ENCODE results near the gene SMIM14. TPM values are rescaled to one million over a fixed set of nuclear protein-coding genes. Genes with fewer than 3 reads are reported as not detected.
A peak's percentile ranks its signal among the peaks of the same experiment; 100 is the strongest.
"Not testable (repeated sequence)": the region's sequence is repeated elsewhere in the genome, so short reads cannot be mapped to it uniquely, and the experiment has no call there.

SMIM14 gene
- polyA plus RNA-seq, 4 donors: 46.0 to 58.6 (median 54.0) TPM

DNA sequence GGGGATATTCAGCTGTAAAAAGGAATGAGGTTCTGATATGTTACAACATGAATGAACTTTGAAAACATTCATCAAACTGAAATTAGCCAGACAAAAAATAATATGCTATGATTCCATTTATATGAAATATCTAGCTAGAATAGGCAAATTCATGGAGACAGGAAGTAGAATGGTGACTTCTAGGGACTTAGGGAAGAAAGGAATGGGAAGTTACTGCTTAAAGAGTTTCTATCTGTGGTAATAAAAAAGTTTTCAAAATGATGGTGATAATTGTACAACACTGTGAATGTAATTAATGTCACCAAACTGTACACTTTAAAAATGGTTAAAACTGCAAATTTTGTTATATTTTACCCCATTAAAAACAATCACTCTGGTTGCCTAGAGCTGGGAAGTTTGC, 30.2 kb downstream of the SMIM14 start:
- DNase-seq (ENCODE audit: low read depth in 4 of 4, low spot score in 2 of 4): no peak

DNA sequence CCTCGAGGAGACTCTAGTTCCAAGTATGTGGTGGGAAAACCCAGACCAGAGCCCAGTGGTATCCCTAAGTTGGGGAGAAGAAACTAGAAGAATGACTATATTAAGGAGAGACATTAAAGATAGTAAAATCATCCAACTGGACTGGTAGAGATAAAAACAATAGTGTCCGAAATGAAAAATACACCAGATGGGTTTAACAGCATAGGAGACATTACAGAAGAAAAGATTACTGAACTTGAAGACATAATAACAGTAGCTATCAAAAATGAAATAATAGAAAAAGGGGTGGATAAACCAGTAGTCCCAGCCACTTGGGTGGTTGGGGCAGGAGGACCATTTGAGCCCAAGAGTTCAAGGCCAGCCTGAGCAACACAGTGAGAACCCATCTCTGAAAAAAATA, 31.9 kb downstream of the SMIM14 start:
- no peak for DNase-seq (ENCODE audit: low read depth in 4 of 4, low spot score in 2 of 4)

DNA sequence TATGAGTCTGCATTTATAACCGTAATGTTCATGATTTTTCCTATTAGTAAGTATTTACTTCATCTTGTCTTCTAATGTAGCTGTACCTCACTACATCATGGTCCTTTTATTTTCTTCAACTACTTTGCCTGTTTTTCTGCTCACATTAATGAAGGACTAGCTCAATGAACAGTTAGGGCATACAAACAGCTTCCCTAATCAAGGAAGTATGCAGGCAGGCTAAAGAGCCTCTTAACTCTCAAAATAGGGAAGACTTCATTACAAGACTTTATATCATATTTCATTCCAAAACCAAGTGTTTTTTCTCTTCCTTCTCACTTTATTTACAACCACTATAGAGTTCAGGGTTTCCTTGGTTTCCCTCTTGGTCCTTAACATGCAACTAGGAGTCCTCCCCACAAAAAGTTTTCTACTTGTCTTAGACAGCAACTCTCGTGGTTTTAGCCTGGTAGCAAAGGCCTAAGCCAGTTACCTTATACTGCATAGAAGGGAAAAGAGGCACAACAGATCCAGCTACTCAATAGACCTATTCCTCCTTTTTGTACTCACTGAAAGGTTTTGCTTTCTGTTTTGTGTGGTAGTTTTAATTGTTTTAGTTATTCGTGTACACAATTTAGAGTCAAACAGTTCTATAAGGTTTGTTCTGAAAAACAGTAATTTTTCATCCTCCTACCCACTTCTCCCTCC, 40.8 kb downstream of the SMIM14 start:
- DNase-seq (ENCODE audit: low read depth in 4 of 4, low spot score in 2 of 4): no peak

DNA sequence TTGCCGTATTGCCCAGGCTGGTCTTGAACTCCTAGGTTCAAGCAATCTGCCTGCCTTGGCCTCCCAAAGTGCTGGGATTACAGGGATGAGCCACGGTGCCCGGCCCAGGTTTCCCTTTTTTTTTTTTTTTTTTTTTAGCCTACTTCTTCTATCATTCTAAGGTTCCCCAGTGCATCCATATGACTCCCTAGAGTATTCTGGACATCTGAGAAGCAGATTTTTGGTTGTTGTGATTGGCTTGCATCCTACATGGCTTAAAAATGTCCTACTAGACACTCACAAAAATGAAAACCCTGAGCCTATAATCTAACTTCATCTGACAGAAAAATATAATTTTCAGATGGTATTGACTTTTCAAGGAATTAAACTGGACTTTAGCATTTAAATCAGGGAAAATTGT, 41.7 kb downstream of the SMIM14 start:
- no peak for DNase-seq (ENCODE audit: low read depth in 4 of 4, low spot score in 2 of 4)

DNA sequence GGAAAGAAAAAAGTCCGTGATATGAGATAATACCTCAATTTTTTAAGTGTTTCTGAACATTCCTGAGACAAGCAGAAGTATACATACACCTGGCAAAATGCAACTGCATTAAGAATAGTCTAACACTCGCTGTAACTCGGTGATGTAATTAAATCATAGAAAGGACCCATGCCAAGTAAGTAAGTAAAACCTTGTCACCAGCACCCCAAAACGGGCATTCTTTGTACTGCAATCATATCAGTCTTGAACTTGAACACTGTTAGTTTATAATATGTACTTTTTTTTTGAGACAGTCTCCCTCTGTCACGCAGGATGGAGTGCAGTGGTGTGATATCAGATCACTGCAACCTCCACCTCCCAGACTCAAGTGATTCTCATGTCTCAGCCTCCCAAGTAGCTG, 47.4 kb downstream of the SMIM14 start:
- no peak for DNase-seq (ENCODE audit: low read depth in 4 of 4, low spot score in 2 of 4)

DNA sequence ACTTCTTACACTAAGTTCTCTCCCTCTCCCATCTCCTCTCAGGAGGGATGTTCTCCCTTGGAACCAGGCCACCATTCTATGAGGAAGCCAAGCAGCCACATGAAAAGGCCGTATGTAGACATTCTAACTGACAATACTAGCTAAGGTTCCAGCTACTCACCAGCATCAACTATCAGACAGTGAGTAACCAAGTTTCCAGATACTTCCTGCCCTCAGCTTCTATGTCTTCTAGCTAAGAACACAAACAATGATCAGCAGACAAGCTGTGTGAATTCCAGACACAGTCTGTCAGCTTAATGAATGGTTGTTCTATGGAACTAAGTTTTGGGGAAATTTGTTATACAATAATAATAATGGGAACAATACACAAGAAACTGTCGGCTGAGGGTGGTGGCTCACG, 50.8 kb downstream of the SMIM14 start:
- DNase-seq (ENCODE audit: low read depth in 4 of 4, low spot score in 2 of 4): no peak

DNA sequence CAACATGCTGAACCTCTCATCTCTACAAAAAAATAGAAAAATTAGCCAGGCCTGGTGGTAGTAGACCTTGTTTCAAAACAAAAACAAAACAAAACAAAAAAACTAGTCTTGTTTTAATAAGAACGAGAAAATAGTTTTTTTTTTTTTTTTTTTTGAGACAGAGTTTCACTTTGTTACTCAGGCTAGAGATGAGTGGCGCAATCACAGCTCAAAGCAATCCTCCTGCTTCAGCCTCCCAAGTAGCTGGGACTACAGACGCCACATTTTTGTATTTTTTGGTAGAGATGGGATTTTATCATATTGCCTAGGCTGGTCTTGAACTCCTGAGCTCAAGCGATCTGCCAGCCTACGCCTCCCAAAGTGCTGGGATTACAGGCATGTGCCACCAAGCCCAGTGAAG, 63.7 kb downstream of the SMIM14 start:
- no peak for DNase-seq (ENCODE audit: low read depth in 4 of 4, low spot score in 2 of 4)

DNA sequence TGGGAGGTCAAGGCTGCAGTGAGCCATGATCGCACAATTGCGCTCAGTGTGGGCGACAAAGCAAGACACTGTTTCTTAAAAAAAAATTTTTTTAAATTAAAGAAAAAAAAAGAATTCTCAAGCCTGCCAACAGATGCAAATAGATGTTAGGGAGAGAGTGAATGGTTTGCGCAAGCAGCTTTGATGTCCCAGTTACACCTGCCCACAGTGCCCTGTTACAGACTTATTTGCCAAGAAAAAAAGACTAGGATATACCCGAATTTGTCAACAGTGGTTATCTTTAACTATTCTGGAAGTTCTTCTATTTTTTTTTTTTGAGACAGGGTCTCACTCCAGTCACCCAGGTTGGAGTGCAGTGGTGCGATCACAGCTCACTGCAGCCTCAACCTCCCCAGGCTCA, 67.2 kb downstream of the SMIM14 start:
- DNase-seq (ENCODE audit: low read depth in 4 of 4, low spot score in 2 of 4): no peak

DNA sequence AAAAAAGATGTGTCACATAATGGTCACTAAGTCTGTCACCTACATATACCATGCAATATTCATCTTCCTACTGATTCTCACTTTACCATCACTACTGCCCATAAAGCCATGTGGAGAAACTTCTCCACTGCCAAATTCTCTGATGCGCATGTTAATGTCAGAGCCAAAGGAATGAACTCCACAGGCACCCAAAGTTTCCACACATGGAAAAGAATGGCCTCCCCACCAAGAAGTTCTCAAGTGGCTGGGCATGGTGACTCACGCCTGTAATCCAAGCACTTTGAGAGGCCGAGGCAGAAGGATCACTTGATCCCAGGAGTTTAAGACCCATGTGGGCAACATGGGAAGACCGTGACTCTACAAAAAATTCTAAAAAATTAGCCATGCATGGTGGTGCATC, 67.6 kb downstream of the SMIM14 start:
- no peak for DNase-seq (ENCODE audit: low read depth in 4 of 4, low spot score in 2 of 4)

DNA sequence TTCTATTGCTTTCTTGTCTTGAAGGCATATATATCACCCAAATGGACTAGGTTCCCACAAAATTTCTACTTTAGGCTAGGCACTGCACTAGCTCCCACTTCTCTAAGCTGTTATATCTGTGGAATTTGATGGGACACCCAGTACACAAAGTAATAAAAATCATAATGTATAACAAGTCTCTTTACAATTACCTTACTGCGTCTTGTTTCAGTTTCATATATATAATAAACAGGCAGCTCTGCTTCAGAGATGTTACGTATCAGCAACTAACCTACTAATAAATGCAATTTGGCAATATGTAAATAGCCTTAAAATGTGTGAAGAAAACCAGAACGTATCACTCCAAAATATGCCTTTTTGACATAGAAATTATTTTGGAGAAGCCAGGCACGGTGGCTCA, 69.5 kb downstream of the SMIM14 start:
- no peak for DNase-seq (ENCODE audit: low read depth in 4 of 4, low spot score in 2 of 4)

DNA sequence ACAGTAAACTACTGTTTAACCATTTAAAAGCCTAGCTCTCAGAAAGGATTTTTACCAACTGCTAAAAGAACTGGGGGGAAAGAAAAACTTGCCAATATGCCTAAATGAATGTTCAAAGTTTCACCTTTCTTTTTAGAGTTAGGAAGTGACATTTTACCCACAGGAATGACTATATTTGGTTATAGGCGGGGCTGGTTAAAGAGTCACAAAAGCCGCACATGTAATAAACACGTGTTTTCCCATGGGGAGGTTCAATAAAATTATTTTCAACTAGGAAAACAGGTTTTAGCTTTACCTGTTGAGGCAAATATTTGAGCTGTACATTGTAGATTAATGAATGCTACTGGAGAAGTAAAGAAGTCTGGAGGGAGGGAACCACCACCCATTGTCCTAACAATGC, 69.9 kb downstream of the SMIM14 start:
- no peak for DNase-seq (ENCODE audit: low read depth in 4 of 4, low spot score in 2 of 4)

DNA sequence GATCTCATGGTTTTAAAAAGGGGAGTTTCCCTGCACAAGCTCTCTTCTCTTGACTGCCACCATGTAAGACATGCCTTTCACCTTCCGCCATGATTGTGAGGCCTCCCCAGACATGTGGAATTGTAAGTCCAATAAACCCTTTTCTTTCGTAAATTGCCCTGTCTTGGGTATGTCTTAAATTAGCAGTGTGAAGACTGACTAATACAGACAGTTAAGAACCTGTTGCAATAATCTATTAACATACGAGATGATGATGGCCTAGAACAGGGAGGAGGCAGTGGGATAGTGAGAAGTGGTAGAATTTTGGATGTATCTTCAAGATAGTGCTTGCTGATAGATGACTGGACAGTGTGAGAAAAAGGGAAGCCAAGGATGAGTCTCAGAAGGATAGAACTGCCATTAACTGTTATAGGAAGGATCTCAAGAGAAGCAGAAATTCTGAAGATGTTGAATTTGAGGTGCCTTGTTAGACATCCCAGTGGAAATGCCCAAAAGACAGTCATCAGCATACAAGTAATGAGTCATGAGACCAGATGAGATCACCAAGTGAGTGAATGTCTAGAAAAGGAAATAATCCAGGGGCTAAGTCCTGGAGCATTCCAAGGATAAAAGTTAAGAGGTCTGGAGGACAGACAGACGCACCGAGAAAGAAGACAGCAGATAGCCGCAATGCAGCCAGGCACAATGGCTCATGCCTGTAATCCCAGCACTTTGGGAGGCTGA, 72.6 kb downstream of the SMIM14 start:
- no peak for DNase-seq (ENCODE audit: low read depth in 4 of 4, low spot score in 2 of 4)

DNA sequence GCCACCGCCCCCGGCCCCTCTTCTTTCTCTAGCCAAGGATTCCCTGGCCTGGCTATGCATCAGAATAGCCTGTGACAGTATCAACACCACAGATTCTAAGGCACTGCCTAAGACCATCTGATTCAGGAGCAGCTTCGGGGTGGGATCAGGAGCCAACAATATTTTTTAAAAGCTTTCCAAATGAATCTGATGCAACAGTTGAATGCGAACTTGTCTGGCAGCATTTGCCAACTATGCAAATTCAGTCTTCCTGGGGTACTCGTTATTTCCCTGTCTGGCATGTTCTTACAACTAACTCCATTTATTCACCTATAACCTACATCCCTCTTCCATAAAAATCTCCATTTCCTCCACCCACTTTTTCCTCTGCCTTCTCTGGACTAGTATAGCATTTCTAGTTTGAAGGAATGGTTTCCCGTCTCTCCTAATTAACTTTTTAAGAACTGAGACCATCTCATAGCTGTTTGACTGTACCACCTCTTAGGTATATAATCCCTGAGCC, 75.3 kb downstream of the SMIM14 start:
- no peak for DNase-seq (ENCODE audit: low read depth in 4 of 4, low spot score in 2 of 4)

DNA sequence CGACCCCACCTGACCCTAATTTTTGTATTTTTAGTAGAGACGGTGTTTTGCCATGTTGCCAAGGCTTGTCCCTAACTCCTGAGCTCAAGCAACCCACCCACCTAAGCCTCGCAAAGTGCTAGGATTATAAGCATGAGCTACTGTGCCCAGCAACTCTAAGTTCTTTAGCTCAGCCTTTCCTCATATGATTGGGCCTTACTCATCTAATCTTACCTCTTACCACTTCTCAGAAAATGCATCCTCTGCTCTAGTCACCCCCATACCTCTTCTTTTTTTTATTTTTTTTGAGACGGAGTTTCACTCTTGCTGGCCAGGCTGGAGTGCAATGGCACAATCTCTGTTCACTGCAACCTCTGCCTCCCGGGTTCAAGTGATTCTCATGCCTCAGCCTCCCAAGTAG, 75.9 kb downstream of the SMIM14 start:
- DNase-seq (ENCODE audit: low read depth in 4 of 4, low spot score in 2 of 4): no peak

DNA sequence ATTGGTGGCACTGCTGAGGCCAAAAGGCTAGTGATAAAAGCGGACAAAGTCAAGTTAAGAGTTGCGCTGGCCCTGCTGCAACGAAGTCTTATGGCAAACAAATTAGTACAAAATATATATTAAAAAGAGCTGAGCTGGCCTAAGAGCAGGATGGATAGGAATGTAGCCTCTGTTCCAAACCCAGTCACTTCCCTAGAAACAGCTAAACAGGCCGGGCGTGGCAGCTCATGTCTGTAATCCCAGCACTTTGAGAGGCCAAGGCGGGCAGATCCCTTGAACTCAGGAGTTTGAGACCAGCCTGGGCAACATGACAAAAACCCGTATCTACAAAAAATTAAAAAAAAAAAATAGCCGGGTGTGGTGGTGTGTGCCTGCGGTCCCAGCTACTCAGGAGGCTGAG, 79.0 kb downstream of the SMIM14 start:
- no peak for DNase-seq (ENCODE audit: low read depth in 4 of 4, low spot score in 2 of 4)

DNA sequence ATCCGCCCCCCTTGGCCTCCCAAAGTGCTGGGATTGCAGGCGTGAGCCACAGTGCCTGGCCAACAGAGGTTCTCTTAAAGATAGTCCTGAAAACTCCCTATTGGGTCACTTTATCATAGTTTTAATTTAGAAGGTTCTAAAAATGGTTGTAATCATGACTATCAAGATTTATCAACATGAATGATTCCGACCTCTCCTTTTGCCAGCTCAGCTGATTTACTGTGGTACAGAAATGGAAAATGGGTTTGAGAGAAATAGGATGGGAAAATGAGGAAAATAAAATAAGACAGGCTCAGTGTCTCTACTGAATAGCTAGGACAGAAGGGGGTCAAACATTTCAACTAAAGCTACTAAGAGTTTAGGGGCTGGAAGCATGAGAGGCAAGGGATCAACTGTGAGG, 83.2 kb downstream of the SMIM14 start:
- no peak for DNase-seq (ENCODE audit: low read depth in 4 of 4, low spot score in 2 of 4)

DNA sequence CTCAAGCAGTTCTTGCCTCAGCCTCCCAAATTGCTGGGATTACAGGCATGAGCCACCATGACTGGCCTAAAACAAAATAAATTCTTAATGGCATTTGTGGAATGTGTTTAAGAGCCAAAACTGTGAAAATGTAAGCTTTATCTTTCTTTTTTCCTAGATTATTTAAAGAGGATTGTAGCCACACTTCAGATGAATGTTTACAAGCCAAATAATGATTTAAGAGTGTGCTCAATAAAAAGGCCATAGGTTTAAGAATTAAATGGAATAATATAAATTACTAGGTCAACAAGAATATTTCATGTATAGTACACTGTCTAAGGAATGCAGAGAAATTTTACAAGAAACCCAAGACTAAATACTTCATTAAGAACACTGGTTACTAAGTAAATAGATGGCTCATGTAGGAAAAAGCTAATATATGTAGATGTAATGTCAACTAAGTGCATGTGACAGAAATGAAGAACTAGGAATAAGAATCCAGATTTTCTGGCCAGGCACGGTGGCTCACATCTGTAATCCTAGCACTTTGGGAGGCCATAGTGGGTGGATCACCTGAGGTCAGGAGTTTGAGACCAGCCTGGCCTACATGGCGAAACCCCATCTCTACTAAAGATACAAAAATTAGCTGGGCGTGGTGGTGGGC, 90.1 kb downstream of the SMIM14 start:
- no peak for DNase-seq (ENCODE audit: low read depth in 4 of 4, low spot score in 2 of 4)

DNA sequence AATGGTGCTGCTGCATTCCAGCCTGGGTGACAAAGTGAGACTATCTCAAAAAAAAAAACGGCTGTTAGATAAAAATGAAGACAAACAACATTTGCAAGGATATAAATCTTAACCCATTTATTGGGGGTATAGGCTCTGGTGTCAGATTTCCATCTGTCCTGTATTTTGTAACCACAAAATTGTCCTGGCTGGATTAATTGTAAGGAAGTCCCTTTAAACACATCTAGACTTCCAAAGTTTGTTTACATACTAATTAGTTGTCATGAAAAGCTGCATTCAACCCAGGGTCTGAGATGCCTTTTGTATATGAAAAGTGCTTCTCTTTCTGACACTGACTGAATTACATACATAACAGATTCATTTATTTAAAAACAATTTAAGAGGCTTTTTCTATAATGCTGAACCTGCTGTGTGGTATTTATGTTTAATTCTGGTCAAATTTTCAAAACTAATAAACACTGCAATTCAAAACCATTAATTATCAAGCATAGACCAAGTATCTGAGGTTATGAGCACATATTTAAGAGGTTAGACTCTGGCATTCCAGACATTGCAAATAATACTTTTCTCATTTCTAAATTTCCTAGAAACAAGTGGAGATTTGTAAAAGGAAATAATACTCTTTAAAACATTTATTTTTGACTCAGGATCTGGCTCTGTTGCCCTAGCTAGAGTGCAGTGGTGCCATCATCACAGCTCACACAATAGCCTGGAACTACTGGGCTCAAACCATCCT, 93.9 kb downstream of the SMIM14 start:
- DNase-seq (ENCODE audit: low read depth in 4 of 4, low spot score in 2 of 4): no peak

DNA sequence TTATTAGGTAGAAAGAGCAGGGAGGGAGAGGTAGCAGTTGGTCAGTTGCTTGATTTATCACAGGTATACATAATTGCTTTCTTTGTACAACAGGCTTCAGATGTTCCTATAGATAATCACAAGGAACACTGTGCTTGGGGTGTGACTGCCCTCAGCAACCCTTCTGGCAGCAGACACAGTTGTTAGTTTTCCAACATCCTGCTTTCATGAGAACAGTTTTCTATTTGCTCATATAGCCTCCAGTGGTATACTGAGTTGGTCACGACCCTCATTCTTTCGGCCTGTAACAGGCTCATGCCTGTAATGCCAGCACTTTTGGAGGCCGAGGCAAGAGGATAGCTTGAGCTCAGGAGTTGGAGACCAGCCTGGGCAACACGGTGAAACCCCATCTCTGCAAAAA, 94.6 kb downstream of the SMIM14 start:
- DNase-seq (ENCODE audit: low read depth in 4 of 4, low spot score in 2 of 4): not testable (repeated sequence)

DNA sequence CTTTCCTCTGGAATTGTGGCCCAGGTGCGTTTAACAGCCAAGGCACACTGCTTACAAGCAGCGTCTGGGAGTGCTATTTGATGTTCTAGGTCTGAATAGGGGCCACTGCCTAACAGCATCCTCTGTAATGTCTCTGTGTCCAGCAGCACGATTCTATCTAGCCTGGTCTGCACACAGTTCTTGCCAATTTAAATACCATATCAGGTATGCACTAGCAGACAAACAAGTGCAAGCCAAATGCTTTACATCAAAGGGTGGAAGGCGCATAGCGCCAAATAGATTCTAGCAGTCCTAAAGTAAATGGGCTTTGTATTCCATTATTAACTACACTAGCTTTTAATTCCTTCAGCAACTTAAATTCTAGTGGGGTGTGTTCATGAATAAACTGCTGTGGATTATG, 95.6 kb downstream of the SMIM14 start:
- no peak for DNase-seq (ENCODE audit: low read depth in 4 of 4, low spot score in 2 of 4)

DNA sequence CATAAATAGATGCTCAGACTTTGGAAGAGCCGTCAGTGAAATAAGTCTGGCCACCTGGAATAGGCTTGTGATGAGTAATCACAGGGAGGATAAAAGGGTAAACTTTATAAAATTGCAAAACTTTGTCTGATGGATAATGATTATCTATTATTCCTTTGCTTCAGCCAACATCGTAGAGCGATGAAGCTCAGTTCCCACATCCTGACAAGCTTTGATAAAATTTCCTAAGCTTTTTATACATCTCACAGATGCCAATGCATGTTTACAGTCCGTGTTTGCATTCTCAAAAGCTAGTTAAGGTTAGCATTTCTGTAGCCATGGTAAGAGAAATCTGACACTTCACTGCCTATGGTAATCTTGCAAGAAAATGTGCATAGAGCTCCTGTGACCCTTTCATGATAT, 96.1 kb downstream of the SMIM14 start:
- DNase-seq (ENCODE audit: low read depth in 4 of 4, low spot score in 2 of 4): peak in 2 of 4 donors; percentile 29 to 39

Measured in left renal cortex interstitium (tissue), 4 donors.